SK-N-SH (cell line): ENCODE measurements around the gene CD68.

Source experiments
- EZH2phosphoT487 ChIP-seq: fragments of 200-600 bp; sonication (generic); IDR thresholded peaks from 2 replicates; pipeline ENCODE4 v1.6.1; 2017; ENCODE audit warnings: low read depth, mixed run types, mild to moderate bottlenecking, antibody characterized with exemption, moderate library complexity, borderline replicate concordance
- FOXJ3 ChIP-seq: sonication (generic); formaldehyde crosslinking; IDR thresholded peaks from 2 replicates; pipeline ENCODE4 v1.5.1; 2020; ENCODE audit warnings: mild to moderate bottlenecking, missing genetic modification reagents
- MXI1 ChIP-seq: IDR thresholded peaks from 2 replicates; pipeline ENCODE4 v1.6.1; 2012; ENCODE audit warnings: mild to moderate bottlenecking, low read depth, low read length, improper control_type of control experiment
- RAD21 ChIP-seq: IDR thresholded peaks from 2 replicates; pipeline ENCODE4 v1.6.1; 2012; ENCODE audit warnings: mild to moderate bottlenecking, low read length
- TAF1 ChIP-seq: IDR thresholded peaks from 2 replicates; pipeline ENCODE4 v1.6.1; 2012; ENCODE audit warnings: low read depth, mild to moderate bottlenecking, low read length, moderate library complexity, borderline replicate concordance
- YY1 ChIP-seq: IDR thresholded peaks from 2 replicates; pipeline ENCODE4 v1.4.0; 2012; ENCODE audit warnings: low read depth, mild to moderate bottlenecking
- TF ChIP-seq, protein P1 (sequence below): fragments of 200-600 bp; sonication (generic); IDR thresholded peaks from 2 replicates; pipeline ENCODE4 v1.6.1; 2017; ENCODE audit warnings: antibody characterized with exemption, mild to moderate bottlenecking, moderate library complexity
- TF ChIP-seq, protein P2 (sequence below): fragments of 150-350 bp; IDR thresholded peaks from 2 replicates; pipeline ENCODE4 v1.6.1; 2017; ENCODE audit warnings: antibody characterized with exemption, low read length, low read depth, borderline replicate concordance
- TF ChIP-seq, protein P3 (sequence below): IDR thresholded peaks from 2 replicates; pipeline ENCODE4 v1.4.0; 2012; ENCODE audit warnings: low read depth
- TF ChIP-seq, protein P4 (sequence below): IDR thresholded peaks from 2 replicates; pipeline ENCODE4 v1.6.1; 2012; ENCODE audit warnings: mild to moderate bottlenecking, low read depth, low read length, moderate library complexity

DNA sequence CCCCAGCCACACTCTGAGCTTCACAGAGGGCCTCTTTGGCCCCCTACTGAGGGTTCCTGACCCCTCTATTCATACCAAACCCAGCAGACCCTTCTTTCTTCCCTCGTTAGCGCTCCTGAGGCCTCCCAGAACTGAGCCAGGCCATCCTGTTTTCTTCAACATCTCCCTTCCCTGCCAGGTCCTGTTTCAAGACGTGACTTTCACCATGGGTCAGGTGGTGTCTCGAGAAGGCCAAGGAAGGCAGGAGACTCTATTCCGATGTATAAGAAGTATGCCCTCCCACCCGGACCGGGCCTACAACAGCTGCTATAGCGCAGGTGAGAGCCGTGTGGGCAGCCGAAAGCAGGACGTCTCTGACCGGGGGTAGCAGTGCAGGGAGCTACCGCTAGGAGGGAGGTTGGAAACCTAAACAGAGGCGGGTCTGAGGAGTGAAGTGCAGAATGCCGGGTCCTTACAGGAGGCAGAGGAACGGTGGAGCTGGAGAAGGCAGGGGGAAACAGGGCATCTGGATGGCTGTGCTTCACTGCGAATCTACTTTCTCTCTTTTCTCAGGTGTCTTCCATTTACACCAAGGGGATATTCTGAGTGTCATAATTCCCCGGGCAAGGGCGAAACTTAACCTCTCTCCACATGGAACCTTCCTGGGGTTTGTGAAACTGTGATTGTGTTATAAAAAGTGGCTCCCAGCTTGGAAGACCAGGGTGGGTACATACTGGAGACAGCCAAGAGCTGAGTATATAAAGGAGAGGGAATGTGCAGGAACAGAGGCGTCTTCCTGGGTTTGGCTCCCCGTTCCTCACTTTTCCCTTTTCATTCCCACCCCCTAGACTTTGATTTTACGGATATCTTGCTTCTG is 19.0 kb upstream of the CD68 start:
- TF ChIP-seq, protein P1, sequence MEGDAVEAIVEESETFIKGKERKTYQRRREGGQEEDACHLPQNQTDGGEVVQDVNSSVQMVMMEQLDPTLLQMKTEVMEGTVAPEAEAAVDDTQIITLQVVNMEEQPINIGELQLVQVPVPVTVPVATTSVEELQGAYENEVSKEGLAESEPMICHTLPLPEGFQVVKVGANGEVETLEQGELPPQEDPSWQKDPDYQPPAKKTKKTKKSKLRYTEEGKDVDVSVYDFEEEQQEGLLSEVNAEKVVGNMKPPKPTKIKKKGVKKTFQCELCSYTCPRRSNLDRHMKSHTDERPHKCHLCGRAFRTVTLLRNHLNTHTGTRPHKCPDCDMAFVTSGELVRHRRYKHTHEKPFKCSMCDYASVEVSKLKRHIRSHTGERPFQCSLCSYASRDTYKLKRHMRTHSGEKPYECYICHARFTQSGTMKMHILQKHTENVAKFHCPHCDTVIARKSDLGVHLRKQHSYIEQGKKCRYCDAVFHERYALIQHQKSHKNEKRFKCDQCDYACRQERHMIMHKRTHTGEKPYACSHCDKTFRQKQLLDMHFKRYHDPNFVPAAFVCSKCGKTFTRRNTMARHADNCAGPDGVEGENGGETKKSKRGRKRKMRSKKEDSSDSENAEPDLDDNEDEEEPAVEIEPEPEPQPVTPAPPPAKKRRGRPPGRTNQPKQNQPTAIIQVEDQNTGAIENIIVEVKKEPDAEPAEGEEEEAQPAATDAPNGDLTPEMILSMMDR = peak; percentile 33; the same call in 1 of the 2 replicates
- TF ChIP-seq, protein P2, sequence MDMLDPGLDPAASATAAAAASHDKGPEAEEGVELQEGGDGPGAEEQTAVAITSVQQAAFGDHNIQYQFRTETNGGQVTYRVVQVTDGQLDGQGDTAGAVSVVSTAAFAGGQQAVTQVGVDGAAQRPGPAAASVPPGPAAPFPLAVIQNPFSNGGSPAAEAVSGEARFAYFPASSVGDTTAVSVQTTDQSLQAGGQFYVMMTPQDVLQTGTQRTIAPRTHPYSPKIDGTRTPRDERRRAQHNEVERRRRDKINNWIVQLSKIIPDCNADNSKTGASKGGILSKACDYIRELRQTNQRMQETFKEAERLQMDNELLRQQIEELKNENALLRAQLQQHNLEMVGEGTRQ = no peak
- TF ChIP-seq MXI1 = no peak
- TF ChIP-seq TAF1 = no peak
- TF ChIP-seq RAD21 = no peak
- no peak for TF ChIP-seq EZH2phosphoT487
- TF ChIP-seq, protein P3, sequence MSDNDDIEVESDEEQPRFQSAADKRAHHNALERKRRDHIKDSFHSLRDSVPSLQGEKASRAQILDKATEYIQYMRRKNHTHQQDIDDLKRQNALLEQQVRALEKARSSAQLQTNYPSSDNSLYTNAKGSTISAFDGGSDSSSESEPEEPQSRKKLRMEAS = no peak
- TF ChIP-seq YY1 = no peak
- TF ChIP-seq, protein P4, sequence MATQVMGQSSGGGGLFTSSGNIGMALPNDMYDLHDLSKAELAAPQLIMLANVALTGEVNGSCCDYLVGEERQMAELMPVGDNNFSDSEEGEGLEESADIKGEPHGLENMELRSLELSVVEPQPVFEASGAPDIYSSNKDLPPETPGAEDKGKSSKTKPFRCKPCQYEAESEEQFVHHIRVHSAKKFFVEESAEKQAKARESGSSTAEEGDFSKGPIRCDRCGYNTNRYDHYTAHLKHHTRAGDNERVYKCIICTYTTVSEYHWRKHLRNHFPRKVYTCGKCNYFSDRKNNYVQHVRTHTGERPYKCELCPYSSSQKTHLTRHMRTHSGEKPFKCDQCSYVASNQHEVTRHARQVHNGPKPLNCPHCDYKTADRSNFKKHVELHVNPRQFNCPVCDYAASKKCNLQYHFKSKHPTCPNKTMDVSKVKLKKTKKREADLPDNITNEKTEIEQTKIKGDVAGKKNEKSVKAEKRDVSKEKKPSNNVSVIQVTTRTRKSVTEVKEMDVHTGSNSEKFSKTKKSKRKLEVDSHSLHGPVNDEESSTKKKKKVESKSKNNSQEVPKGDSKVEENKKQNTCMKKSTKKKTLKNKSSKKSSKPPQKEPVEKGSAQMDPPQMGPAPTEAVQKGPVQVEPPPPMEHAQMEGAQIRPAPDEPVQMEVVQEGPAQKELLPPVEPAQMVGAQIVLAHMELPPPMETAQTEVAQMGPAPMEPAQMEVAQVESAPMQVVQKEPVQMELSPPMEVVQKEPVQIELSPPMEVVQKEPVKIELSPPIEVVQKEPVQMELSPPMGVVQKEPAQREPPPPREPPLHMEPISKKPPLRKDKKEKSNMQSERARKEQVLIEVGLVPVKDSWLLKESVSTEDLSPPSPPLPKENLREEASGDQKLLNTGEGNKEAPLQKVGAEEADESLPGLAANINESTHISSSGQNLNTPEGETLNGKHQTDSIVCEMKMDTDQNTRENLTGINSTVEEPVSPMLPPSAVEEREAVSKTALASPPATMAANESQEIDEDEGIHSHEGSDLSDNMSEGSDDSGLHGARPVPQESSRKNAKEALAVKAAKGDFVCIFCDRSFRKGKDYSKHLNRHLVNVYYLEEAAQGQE = no peak
- TF ChIP-seq FOXJ3 = no peak
